Right renal pelvis (tissue), 4 donors: Measurements from ENCODE around the gene TAPT1. TPM values are rescaled to one million over a fixed set of nuclear protein-coding genes. Genes with fewer than 3 reads are reported as not detected.
"Not testable (repeated sequence)": the region's sequence is repeated elsewhere in the genome, so short reads cannot be mapped to it uniquely, and the experiment has no call there.

Experiments used
- DNase-seq, 4 donors: peaks; one replicate each; pipeline ENCODE4 v3.0.0-alpha.2; 2013; ENCODE audit warnings: low read depth in 4 of 4, low spot score in 3 of 4, missing footprints in 1 of 4
- polyA plus RNA-seq, 4 donors: library from polyadenylated mRNA; unstranded; fragments of 120-200 nt; gene quantifications; one replicate each; pipeline ENCODE4 v1.2.1, GENCODE V29; 2013; ENCODE audit not compliant: insufficient read length in 4 of 4

The TAPT1 gene, protein sequence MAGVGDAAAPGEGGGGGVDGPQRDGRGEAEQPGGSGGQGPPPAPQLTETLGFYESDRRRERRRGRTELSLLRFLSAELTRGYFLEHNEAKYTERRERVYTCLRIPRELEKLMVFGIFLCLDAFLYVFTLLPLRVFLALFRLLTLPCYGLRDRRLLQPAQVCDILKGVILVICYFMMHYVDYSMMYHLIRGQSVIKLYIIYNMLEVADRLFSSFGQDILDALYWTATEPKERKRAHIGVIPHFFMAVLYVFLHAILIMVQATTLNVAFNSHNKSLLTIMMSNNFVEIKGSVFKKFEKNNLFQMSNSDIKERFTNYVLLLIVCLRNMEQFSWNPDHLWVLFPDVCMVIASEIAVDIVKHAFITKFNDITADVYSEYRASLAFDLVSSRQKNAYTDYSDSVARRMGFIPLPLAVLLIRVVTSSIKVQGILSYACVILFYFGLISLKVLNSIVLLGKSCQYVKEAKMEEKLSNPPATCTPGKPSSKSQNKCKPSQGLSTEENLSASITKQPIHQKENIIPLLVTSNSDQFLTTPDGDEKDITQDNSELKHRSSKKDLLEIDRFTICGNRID
- polyA plus RNA-seq, result 10 to 100 TPM; 33.7 to 42.6 (median 40.3) TPM

DNA sequence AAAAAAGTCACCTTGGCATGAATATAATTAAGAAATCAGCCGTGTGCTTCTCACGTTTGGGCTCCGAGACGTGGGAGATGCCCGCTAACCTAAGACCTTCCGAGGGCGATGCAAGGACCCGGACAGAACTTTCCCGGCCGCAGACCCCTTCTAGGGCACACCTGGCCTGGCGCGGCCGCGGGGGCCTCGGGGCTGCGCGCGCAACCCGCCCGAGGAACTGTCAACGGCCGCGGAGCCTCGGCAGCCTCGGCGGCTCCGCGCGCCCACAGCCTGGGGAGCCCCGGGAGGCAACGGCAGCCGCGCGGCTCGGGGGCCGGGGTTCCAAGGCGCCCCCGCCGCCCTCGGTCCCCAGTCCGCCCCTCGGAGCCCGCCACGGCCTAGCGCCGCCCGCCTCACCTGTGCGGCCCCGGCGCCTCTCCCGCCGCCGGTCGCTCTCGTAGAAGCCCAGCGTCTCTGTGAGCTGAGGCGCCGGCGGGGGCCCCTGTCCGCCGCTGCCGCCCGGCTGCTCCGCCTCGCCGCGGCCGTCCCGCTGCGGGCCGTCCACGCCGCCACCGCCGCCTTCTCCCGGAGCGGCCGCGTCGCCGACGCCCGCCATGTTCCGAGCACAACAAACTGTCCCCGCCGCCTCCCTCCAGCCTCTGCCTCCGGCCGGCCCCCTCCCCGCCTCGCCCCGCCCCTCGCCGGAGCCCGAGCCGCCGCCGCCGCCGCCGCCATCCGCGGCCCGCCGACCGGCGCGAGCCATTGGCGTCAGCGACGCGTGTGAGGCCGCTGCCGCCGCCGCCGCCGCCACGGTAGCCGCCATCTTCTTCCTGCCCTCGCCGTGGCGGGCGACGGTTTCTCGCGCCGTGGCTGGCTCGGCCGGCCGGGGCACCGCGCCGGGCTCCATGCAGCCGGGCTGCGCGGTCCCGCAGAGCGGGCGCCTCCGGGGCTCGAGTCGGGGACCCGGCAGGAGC, at the start of gene TAPT1:
TSS of gene TAPT1 (minus strand) at position 609 of the 953 bp plus-strand sequence. CDS start at position 595, 14 bp downstream.
- peak in 1 of 4 donors; percentile 38 for DNase-seq

GRCh38 chr4:16271411-16271810, 45.1 kb upstream of the TAPT1 start:
- DNase-seq, result no peak

DNA sequence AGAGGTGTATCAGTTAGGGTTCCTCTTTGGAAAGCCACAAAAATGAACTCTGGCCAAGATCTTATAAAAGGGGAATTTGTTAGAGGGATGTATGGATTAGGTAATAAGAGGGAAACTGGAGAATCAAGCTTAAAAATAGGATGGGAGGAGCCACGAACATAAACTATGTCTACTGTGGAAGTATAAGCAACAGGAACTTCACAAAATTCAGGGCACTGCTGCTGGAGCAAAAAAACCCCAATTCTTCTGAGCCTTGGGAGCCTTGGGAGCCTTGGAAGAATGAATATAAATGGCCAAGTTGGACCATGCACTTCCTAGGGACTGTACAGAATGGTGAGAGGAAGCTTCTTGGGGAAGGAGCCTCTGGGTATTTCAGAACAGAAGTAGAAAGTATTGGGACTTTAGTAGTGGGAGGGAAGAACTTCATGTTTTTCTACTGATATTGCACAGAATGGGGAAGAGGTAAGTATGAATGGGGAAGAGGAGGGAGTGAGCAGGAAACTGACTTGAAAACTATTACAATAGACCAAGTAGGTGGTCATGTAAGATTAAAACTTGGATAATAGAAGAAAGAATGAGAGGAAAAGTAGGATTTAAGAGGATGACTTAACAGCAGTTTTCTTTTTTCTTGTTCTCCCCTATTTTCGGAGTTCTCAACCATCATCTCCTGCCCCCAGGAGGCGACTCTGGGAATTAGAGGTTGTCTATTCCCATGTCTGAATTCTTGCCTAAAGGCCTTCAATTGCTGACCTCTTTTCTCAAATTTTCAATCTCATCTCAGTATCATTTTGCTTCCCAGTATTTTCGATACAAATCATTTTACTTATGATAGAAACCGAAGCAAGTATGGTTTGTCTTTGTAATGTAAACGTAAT, 44.4 kb upstream of the TAPT1 start:
- DNase-seq, result no peak

GRCh38 chr4:16269742-16270453, 43.6 kb upstream of the TAPT1 start:
- not testable (repeated sequence) for DNase-seq

DNA sequence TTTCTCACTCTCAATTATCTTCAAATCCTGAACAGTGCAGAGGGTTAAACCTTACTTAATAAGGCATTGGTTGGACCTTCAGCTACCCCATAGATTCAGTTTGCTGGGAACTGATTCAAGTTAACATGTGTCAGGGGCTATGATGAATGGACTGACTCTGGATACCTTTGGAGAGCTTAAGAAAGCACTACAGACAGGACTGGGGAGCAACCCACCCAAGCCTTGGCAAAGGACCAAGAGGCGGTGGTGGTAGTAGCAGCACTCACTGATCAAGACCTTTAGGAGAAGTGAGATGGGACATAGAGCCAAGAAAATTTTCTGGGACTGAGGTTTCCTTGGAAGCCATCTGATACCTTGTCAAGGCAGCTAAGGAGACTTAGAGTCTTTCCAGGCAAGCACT, 43.0 kb upstream of the TAPT1 start:
- no peak for DNase-seq

DNA sequence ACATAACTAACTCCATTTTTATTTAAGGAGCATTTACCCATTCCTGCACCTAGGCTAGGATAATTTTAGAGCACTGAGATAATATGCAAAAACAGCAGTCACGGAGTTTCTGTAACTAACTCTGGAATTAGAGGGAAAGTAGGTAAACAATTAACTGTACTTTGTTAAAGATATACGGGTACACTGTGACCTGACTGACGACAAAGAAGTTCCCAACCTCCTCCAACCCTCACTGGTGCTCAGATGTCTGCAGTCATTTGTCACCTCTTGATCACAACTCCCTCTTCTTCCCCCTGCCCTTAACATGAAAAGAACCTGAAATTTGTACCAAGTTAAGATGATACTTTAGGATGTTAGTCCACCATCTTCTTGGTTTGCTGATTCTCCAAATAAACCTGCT, 42.0 kb upstream of the TAPT1 start:
- no peak for DNase-seq

- no peak for DNase-seq
Measured at GRCh38 chr4:16267639-16268038, 41.4 kb upstream of the TAPT1 start.

DNA sequence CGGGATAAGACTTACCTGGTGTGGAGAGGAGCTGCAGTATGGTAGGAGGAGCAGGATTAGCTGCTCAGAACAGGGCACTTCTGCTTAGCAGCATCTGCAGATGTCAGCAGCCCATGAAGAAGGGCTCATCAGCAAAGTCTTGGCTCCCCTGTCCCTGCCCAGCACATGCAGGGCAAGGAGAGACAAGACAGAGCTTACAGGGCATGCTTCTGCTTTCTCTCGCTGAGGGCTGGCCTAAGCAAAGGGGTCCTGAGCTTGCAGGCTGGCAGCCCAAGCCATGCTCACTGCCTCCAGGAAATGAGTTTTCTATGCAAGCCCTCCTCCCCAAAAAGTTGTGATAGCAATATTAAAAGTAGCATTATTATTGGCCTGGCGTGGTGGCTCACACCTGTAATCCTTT, 39.5 kb upstream of the TAPT1 start:
- DNase-seq, result no peak

- peak; percentile 10 to 38 (median 26) for DNase-seq
Measured at GRCh38 chr4:16264798-16265197, 38.5 kb upstream of the TAPT1 start.

DNA sequence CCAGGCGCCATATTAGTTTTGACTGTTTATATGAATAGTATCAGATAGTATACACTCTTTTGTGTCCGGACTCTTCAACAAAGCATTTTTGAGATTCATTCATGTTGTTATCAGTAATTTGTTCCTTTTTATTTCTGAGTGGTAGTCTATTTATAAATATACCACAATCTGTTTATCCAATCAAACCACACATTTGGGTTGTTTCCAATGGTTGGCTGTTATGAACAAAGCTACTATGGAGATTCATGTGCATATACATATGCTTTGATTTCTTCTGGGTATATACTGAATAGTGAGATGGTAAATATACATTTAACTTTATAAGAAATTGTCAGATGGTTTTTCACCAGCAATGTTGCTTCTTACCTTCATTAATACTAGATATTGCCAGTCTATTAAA, 36.8 kb upstream of the TAPT1 start:
- DNase-seq, result no peak

DNA sequence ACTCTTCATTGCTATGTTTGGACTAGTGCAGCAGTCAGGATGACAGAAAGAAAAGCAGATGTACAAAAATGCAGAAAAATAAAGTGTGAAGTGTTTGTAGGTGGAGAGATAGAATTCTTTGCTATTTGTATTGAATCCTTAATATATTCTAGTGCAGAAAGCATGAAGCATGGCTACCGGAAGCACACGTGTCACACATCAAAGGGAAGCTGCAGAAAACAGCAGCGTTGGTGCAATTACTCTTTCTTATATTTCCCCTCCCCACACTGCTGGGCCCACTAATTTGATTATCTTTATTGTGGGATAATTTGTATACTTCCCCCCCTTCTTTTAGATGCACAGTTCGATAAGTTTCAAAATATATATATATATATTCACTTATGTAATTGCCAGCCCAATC, 35.9 kb upstream of the TAPT1 start:
- no peak for DNase-seq

DNA sequence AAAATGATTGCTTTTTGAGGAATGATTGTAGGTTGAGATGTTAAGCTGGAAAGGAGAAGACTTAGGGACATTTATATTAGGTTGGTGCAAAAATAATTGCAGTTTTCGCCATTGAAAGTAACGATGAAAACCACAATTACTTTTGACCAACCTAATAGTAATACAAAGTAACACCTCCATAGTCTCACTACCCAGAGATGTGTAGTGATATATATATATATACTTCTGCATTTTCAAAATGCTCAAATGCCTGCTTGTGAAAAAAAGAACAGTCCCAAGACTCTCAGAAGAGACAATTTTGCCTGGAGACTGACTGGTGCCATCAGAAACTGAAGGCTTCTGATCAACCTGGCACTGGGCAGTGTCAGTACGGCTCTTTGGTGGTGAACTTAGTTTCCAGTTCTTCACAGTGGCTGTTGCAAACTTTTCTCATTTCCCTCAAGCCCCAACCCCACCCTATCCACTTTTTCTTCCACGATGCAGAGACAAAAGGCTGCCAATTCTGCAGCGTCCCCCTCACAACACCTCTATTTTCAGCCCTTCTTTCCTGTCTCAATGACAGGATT, 35.1 kb upstream of the TAPT1 start:
- no peak for DNase-seq

GRCh38 chr4:16259889-16260246, 33.6 kb upstream of the TAPT1 start:
- DNase-seq, result no peak

- no peak for DNase-seq
Measured at GRCh38 chr4:16259241-16259888, 33.1 kb upstream of the TAPT1 start.

DNA sequence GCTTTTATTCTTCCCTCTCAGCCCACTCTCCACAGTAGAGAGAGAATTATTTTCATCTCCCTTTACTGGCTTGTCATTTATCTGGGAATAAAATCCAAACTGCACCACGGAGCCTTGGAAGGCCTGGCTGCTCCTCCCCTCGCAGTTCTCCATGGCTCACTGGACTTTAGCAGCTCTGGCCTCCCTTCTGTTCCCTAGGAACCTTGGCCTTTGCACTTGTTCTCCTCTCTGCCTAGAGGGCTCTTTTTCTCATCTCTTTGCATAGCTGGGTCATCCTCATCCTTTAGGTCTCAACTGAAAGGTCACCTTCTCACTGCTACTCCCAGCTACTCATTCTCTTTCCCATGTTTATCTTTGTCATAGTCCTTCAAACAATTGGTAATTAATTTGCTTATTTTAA, 31.3 kb upstream of the TAPT1 start:
- no peak for DNase-seq

DNA sequence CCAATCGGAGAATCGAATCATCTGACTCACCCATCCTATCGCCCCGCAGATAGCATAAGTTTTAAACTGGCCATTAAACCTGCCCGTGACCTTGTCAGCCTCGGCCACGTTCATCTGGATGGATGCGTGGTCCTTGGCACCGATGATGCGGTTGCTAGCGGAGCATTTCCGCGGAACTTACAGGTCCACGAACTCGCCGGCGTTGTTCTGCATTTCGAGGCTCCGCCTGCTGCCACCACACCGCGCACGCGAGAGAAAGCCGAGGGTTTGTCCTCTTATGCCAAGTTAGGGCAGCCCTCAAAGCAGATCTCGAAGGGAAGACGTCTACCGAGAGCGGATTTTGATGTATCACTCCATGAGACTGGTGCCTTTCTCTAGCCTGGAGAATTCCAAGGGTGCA, 30.1 kb upstream of the TAPT1 start:
- no peak for DNase-seq

DNA sequence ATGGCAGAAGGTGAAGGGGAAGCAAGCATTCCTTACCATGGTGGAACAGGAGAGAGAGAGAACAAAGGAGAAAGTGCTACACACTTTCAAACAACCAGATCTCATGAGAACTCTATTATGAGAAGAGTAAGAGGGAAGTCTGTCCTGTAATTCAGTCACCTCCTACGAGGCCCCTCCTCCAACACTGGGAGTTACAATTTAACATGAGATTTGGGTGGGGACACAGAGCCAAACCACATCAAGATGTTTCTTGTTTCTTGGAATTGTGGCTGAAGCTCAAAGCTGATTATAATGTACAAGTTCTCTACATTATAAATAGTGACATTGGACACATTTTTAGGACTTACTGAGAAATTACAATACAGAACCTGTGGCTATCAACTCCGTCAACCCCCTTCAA, 29.5 kb upstream of the TAPT1 start:
- no peak for DNase-seq

- DNase-seq, result no peak
Measured at GRCh38 chr4:16253127-16253960, 27.1 kb upstream of the TAPT1 start.
